Measurements from ENCODE around the gene ASTN1.

- TF ChIP-seq CTCF (IDR thresholded peaks at IDR 0.05) (no peak), POLR2A (IDR thresholded peaks at IDR 0.05) (no peak)
Measured at GRCh38 chr1:177118901-177119300, 45.6 kb downstream of the ASTN1 start.
